Measurements from ENCODE around the gene DEPDC5.

DNA sequence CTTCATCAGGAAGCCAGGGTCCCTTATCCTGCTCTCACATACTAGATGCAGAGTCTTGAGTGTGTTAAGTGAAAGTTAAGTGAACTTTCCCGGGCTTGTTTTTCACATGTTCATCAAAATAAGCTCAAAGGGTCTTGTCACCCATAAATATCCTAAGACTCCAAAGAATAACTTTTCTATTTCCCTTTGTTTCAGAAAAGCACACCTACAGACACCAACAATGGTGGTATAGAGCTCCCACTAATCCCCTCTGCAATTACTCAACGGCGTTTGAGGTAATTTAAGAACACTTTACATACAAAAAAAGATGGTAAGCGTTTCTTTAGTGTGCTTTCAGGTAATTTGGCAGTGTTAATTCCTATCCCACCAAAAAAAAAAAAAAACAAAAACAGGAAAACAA, 6.4 kb upstream of the DEPDC5 start:
- TF ChIP-seq, protein P1, sequence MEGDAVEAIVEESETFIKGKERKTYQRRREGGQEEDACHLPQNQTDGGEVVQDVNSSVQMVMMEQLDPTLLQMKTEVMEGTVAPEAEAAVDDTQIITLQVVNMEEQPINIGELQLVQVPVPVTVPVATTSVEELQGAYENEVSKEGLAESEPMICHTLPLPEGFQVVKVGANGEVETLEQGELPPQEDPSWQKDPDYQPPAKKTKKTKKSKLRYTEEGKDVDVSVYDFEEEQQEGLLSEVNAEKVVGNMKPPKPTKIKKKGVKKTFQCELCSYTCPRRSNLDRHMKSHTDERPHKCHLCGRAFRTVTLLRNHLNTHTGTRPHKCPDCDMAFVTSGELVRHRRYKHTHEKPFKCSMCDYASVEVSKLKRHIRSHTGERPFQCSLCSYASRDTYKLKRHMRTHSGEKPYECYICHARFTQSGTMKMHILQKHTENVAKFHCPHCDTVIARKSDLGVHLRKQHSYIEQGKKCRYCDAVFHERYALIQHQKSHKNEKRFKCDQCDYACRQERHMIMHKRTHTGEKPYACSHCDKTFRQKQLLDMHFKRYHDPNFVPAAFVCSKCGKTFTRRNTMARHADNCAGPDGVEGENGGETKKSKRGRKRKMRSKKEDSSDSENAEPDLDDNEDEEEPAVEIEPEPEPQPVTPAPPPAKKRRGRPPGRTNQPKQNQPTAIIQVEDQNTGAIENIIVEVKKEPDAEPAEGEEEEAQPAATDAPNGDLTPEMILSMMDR (IDR thresholded peaks at IDR 0.05; ENCODE audit: low read depth, low read length): no peak
- TF ChIP-seq POLR2A (IDR thresholded peaks at IDR 0.05; ENCODE audit: extremely low read depth, insufficient read length) (no peak), MAX (IDR thresholded peaks at IDR 0.05; ENCODE audit: low read depth, low read length) (no peak)

Data from NB4 (cell line).